Subcutaneous abdominal adipose tissue (tissue), 5 donors: ENCODE results near the gene IL12RB2.

Source experiments
- H3K27ac ChIP-seq: one replicate; pipeline ENCODE4 v1.7.0; 2013; ENCODE audit warnings: low read depth, mild to moderate bottlenecking, inconsistent platforms, low read length, moderate library complexity
- H3K27me3 ChIP-seq, 5 donors: one replicate each; pipeline ENCODE4 v1.7.0; 2013; ENCODE audit warnings: low read length in 5 of 5, inconsistent platforms in 1 of 5; ENCODE audit not compliant: control insufficient read depth in 5 of 5, insufficient read depth in 4 of 5
- H3K36me3 ChIP-seq, 5 donors: one replicate each; pipeline ENCODE4 v1.7.0; 2013; ENCODE audit warnings: low read length in 5 of 5; ENCODE audit not compliant: control insufficient read depth in 5 of 5, insufficient read depth in 5 of 5
- H3K4me1 ChIP-seq, 5 donors: one replicate each; pipeline ENCODE4 v1.7.0; 2013; ENCODE audit warnings: low read length in 5 of 5, mild to moderate bottlenecking in 3 of 5, moderate library complexity in 1 of 5; ENCODE audit not compliant: control insufficient read depth in 5 of 5, insufficient read depth in 5 of 5
- H3K4me3 ChIP-seq, 5 donors: one replicate each; pipeline ENCODE4 v1.7.0; 2013; ENCODE audit warnings: low read length in 5 of 5, low read depth in 1 of 5
- H3K9ac ChIP-seq, 5 donors: one replicate each; pipeline ENCODE4 v1.7.0; 2013; ENCODE audit warnings: low read length in 5 of 5, mild to moderate bottlenecking in 4 of 5, moderate library complexity in 3 of 5
- H3K9me3 ChIP-seq, 5 donors: one replicate each; pipeline ENCODE4 v1.7.0; 2013; ENCODE audit warnings: low read length in 5 of 5; ENCODE audit not compliant: control insufficient read depth in 5 of 5
- donor health status: healthy.
- donor health status: healthy.
- donor health status: healthy.
- donor health status: healthy.
- donor health status: healthy.

Gene IL12RB2

DNA sequence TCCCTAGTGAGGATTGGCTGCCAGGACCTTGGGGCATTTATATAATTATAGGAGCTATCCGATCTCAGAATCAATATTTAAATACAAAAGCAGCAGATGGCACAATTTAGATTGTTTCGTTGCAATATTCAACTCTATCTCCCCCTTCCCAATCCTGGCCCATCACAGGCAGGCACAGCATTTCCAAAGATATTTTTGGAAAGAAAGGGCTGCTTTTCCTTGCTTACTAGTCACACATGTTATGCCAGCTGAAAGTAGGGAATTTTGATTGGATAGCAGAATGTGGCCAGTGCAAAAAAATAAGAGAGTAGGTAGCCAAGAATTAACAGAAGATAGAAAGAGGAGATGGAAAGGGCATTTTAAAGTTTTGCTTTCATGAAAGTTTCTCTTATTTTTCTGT, 37.9 kb downstream of the IL12RB2 start:
- Histone ChIP-seq H3K9me3 (no peaks in the 10 kb centered on the region), H3K27me3 (no peaks in the 10 kb centered on the region), H3K9ac (no peak overlapping the region), H3K36me3 (no peaks in the 10 kb centered on the region), H3K27ac (no peak overlapping the region), H3K4me1 (peaks cover 0 to 6% (median 0%) of the 10 kb centered on the region in 5 donors), H3K4me3 (no peak overlapping the region)

- H3K27me3 ChIP-seq: no peaks in the 10 kb centered on the region
- peaks cover 0 to 10% (median 0%) of the 10 kb centered on the region in 5 donors for H3K4me1 ChIP-seq
- no peaks in the 10 kb centered on the region for H3K36me3 ChIP-seq
- no peak overlapping the region for H3K4me3 ChIP-seq
- H3K9ac ChIP-seq: no peak overlapping the region
- no peaks in the 10 kb centered on the region for H3K9me3 ChIP-seq
- H3K27ac ChIP-seq: no peak overlapping the region
These were observed 39.3 kb downstream of the IL12RB2 start for GRCh38 chr1:67346982-67347381.

DNA sequence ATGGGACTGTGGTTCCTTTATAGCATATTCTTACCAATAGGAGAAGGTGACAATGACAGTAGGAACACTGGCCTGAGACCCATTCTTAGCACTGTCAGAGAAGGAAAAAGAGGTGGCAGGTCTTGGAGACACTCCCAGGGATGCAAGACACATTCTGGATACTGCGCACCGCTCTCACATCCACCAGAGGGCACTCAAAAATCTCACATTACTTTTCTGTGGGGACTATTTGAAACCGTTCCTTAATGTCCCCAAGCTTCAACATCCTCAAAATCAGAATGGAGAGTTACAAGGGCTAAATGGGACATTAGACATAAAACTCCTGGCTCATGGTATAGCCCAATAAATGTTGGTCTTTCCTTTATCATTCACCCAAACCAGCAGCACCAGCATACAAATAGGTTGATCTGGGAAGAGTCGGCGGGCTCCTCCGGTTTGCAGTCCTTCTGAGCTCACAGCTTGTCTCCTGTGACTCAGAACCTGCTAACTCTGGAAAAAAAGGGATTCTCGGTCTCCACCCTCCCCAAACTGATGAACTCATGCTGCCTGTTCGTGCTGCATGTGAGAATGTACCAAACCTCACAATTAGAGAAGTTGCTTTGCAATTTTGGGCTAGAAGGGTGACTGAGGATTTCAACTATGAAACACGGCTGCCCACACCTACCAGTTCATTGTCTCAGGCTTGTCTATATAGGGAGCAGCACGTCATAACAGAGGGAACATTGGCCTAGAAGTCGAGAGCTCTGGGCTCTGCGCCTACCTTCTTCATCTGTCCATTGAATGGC, 40.2 kb downstream of the IL12RB2 start:
- Histone ChIP-seq H3K27ac (no peak overlapping the region), H3K4me3 (no peak overlapping the region), H3K9me3 (no peaks in the 10 kb centered on the region), H3K9ac (no peak overlapping the region), H3K36me3 (no peaks in the 10 kb centered on the region), H3K4me1 (peaks cover 0 to 16% (median 4%) of the 10 kb centered on the region in 5 donors), H3K27me3 (no peaks in the 10 kb centered on the region)

GRCh38 chr1:67348586-67349252, 41.0 kb downstream of the IL12RB2 start:
- Histone ChIP-seq H3K27me3 (no peaks in the 10 kb centered on the region), H3K9ac (no peak overlapping the region), H3K27ac (no peak overlapping the region)

GRCh38 chr1:67350783-67351182, 43.1 kb downstream of the IL12RB2 start:
- no peaks in the 10 kb centered on the region for H3K27me3 ChIP-seq
- H3K4me3 ChIP-seq: no peak overlapping the region
- no peak overlapping the region for H3K9ac ChIP-seq
- peaks cover 0 to 9% (median 4%) of the 10 kb centered on the region in 5 donors for H3K4me1 ChIP-seq
- H3K36me3 ChIP-seq: no peaks in the 10 kb centered on the region
- H3K9me3 ChIP-seq: no peaks in the 10 kb centered on the region
- no peak overlapping the region for H3K27ac ChIP-seq

More at GRCh38 chr1:67348586-67349252, 41.0 kb downstream of the IL12RB2 start:
- H3K4me1 ChIP-seq: peaks cover 0 to 16% (median 4%) of the 10 kb centered on the region in 5 donors
- no peak overlapping the region for H3K4me3 ChIP-seq
- no peaks in the 10 kb centered on the region for H3K36me3 ChIP-seq
- no peaks in the 10 kb centered on the region for H3K9me3 ChIP-seq

GRCh38 chr1:67352211-67352610, 44.5 kb downstream of the IL12RB2 start:
- H3K36me3 ChIP-seq: no peaks in the 10 kb centered on the region
- no peaks in the 10 kb centered on the region for H3K27me3 ChIP-seq
- peaks cover 0 to 9% (median 4%) of the 10 kb centered on the region in 5 donors for H3K4me1 ChIP-seq
- no peak overlapping the region for H3K9ac ChIP-seq
- no peak overlapping the region for H3K4me3 ChIP-seq
- H3K9me3 ChIP-seq: no peaks in the 10 kb centered on the region
- no peak overlapping the region for H3K27ac ChIP-seq

DNA sequence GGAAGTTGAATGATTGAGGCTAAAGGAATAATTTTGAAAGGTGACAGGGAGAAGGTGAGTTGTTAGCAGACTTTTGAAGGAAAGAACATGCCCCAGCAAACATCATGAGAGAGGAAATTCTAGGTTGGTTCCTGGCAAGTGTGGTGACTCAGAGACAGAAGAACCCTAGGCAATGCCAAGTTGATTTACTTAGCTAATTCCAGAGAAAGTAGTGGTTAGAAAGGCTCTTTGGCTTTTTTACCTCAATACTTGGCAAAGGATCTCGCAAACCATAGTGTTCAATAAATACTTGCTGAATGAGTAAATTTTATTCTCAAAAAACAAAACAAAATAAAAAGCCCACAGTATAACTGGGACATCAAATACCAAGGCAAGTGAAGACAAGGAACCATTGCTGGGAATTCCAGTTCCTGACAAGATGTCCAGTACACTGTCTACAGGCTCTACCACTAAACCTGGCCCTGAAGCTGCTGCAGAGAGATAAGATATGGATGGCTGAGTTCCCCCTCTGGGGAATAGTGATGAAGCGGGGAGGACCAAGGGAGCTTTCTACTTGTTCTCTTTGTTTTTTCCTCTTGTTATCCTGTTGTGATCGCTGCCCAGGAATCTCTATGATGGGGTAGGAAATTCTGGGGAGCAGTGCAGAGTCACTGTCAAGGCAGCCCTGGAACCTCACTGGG, 48.2 kb downstream of the IL12RB2 start:
- no peak overlapping the region for H3K27ac ChIP-seq
- peaks cover 0 to 9% (median 4%) of the 10 kb centered on the region in 5 donors for H3K4me1 ChIP-seq
- no peaks in the 10 kb centered on the region for H3K36me3 ChIP-seq
- no peaks in the 10 kb centered on the region for H3K9me3 ChIP-seq
- no peak overlapping the region for H3K9ac ChIP-seq
- no peak overlapping the region for H3K4me3 ChIP-seq
- no peaks in the 10 kb centered on the region for H3K27me3 ChIP-seq

- Histone ChIP-seq H3K9me3 (no peaks in the 10 kb centered on the region), H3K4me1 (no peaks in the 10 kb centered on the region), H3K27ac (no peak overlapping the region), H3K36me3 (no peaks in the 10 kb centered on the region), H3K9ac (no peak overlapping the region), H3K4me3 (no peak overlapping the region), H3K27me3 (no peaks in the 10 kb centered on the region)
These were observed 51.9 kb downstream of the IL12RB2 start for GRCh38 chr1:67359592-67359991.

DNA sequence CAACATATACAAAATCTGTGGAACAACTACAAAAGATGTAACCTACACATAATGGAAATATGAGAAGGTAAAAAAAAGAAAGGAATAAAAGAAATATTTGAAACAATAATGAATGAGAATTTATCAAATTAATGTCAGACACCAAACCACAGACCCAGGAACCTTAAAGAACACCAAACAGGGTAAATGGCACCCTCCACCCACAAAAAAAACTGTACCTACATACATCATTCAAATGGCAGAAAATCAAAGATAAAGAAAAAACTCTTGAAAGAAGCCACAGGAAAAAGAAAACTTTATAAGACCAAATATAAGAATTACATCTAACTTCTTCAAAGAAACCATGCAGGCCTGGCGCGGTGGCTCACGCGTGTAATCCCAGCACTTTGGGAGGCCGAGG, 54.0 kb downstream of the IL12RB2 start:
- Histone ChIP-seq H3K36me3 (no peaks in the 10 kb centered on the region), H3K27me3 (no peaks in the 10 kb centered on the region), H3K9ac (no peak overlapping the region), H3K27ac (no peak overlapping the region), H3K4me3 (no peak overlapping the region), H3K4me1 (no peaks in the 10 kb centered on the region), H3K9me3 (no peaks in the 10 kb centered on the region)
